Activated naive CD8-positive, alpha-beta T cell treated with anti-CD3 and anti-CD28 coated beads, Interleukin-2, amount 50 U/mL, for 16 hours (primary cell): Measurements from ENCODE around the gene PDCD5.
"Not testable (repeated sequence)": the region's sequence is repeated elsewhere in the genome, so short reads cannot be mapped to it uniquely, and the experiment has no call there.

Experiments
- DNase-seq: peaks from one replicate; pipeline ENCODE4 v3.0.0-alpha.2; 2020; ENCODE audit warnings: low read depth, low spot score

PDCD5 gene, protein sequence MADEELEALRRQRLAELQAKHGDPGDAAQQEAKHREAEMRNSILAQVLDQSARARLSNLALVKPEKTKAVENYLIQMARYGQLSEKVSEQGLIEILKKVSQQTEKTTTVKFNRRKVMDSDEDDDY

DNA sequence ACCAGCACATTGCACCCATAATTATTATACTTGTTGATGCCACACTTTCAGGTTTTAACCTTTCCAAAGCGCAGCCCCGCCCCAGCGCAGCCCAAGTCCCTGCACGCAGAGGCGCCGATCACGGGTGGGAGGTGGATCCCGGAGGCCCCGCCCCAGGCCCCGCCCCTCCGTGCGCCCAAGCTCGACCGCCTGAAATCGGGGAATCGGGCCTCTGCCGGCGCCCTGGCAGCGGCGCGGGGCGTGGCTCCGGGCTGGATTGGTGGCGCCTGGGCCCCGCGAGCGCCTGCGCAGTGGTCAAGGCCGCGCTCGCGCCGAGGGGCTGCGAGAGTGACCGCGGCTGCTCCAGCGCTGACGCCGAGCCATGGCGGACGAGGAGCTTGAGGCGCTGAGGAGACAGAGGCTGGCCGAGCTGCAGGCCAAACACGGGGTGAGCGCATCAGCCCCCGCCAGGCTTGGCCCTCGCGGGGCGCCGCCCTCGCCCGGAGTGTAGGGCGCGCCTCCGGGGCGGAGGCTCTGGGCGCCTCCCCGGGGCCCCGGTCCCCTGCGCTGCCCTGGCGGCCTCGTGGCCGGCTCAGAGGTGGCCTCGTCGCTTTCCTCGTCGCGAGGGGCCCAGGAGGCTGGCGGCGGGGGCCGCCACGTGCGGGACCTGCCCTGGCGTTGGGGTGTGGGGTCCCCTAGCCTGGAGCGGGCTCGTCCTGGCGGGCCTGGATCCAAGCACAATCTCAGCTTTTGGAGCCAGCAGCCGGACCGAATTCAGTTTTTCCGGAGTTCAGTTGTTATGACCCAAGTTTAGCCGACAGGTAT is at the start of gene PDCD5:
Gene PDCD5 (plus strand): TSS at position 290 of the 804 bp plus-strand sequence. CDS start 72 bp downstream, at position 362.
- DNase-seq = peak; percentile 96

DNA sequence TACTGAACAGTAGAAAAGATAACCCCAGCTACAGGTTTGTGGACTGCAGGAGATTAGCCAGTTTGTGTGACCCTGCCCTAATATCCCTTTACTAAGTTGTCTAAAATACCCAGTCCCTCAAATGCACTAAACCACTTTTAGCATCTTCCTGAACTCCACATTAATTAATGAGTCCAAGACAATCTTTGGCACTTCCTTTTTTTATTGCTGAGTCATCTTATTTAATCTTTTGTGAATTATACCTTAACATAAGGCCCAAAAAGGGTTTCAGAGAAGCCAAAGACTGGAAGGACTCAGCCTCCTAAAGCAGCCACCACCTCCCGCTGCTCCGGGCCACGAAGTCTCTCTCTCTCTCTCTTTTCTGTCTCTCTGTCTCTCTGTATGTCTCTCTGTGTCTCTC is 48.8 kb upstream of the PDCD5 start:
- no peak for DNase-seq

DNA sequence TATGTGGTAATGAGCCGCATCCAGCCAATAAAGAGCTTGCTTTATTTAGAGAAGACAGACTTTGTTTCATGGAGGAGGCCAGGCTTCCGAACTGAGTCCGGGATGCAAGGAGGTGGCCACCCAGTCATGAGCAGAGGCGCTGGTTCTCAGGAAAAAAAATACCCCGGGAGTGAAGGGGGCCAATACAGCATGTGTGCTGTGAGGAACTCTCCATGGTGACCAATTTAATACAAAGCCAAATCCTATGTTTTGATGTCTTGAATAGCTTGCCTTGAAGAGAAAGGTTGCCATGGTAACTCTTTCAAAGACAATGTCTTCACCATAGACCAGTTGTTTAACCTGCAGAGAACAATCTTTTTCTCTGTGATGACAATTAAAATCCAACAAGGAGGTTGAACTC is 43.4 kb upstream of the PDCD5 start:
- no peak for DNase-seq

DNA sequence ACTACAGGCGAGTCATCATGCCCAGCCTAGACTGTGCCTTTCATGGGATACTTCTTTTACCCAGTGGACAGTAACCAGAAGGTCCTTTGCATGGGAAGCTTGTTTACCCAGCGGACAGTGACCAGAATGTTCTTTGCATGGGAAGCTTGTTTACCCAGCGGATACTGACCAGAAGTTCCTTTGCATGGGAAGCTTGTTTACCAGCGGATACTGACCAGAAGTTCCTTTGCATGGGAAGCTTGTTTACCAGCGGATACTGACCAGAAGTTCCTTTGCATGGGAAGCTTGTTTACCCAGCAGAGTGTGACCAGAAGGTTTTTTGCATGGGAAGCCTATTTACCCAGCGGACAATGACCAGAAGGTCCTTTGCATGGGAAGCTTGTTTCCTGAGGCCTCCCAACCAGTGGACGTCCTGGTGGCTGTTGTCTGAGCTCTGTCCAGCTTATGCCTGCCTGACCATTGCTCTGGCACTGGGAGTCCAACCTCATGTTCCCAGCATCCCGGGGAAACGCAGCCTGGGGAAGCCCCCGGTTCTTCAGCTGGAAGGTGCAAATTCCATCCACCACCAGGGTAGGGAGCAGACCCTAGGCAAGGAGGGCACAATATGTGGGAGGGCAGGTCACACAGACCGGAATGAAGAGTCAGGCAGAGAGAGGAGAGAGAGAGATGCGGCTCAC is 41.6 kb upstream of the PDCD5 start:
- DNase-seq = no peak

DNA sequence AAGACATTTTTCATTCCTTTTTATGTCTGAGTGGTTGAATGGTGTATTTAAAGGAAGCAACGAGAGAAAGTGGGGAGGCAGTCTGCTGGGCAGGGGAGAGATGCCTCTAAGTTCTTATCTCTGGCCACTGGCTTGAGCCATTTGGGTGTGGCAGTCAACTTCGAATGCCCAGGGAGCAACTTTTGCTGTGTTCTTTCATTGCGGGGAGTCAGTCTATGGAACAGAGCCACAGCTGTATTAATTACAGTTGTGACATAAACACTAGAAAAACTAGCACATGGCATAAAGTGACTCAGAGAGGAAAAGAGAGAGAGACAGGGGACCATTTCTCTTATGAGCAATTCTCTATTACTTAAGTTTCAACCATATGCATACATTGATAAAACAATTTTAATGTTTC is 40.4 kb upstream of the PDCD5 start:
- DNase-seq = no peak

DNA sequence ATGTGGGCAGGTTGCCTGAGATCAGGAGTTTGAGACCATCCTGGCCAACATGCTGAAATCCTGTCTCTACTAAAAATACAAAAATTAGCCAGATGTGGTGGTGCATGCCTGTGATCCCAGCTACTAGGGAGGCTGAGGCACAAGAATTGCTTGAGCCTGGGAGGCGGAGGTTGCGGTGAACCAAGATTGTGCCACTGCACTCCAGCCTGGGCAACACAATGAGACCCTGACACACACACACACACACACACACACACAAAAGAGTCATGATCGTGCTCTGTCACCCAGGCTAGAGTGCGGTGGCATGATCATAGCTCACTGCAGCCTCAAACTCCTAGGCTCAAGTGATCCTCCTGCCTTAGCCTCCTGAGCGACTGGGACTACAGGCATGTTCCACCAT is 39.6 kb upstream of the PDCD5 start:
- not testable (repeated sequence) for DNase-seq

DNA sequence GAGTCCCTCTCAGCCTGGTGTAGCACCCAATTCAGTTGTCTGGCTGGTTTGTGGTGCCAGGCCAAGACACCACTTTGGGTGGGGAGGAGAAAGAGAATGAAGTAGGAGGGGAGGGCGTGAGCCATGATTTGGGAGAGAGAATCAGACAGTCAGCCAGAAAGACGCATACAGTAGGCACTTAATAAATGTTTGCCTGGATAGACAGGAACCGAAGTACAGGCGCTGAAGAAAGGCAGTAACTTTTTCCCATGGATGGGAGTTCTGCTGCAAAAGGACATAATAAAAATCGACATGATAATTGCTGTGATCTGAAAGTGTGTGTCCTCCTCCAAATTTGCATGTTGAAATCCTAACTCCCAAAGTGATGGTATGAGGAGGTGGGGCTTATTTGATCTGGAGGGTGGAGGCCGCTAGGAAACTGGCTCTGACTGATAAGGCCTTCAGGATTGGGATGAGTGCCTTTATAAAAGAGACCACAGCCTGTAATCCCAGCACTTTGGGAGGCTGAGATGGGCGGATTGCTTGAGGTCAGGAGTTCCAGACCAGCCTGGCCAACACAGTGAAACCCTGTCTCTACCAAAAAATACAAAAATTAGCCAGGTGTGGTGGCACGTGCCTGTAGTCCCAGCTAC is 38.4 kb upstream of the PDCD5 start:
- DNase-seq = no peak

DNA sequence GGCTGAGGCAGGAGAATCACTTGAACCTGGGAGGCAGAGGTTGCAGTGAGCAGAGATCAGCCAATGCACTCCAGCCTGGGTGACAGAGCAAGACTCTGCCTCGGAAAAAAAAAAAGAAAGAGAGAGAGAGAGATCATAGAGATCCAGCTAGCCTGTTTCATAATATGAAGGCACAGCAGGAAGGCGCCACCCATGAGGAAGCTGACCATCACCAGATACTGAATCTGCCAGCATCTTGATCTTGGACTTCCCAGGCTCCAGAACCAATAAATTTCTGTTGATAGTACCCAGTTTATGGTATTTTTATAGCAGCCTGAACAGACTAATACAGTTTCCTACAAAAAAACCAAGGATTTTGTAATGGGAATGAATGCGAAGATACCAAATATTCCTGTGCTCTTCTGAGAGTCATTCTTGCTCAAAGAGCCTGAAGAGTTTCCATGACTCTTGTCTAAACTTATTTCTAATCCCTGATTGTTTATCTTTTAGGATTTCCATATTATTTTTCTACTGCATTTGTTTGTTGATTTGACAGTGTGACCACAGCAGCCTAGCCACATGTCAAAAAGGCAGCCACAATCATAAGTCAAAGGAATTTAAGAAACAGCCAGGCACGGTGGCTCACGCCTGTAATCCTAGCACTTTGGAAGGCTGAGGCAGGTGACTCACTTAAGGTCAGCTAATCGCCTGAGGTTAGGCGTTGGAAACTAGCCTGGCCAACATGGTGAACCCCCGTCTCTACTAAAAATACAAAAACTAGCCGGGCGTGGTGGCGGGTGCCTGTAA is 37.7 kb upstream of the PDCD5 start:
- no peak for DNase-seq

DNA sequence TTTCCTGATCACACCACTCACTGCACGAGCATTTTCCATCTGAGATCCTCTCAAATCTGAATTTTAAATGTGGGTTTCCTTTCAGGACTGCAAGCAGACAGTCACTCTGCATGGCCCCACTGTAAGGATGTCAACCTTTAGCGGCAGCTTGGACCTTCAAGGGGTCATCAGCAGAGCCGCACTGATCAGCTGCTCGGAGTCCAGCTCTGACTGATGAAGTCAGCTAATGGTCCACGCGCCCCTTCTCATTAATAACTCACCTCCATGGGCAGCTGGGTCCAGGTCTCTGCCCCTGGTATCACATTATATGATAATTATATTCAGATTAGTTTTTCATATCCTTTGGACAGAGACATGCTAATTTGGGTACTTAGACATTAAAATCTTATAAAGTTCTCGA is 36.1 kb upstream of the PDCD5 start:
- DNase-seq = no peak

DNA sequence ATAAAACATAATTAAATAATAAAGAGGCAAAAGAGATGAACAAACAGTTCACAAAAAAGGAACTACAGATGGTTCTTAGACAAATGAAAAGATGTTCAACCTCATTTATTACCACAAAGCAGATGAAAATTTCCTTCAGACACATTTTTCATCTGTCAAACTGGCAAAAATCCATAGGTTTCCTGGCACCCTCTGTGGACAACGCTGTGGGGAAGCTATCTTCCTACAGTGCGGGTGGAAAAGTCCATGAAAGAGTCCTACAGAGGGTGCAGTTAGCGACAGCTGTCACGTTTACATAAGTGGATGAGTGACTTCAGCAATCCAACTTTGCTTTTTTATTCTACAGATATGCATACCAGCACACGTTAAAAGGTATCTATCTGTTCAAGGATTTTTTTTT is 30.3 kb upstream of the PDCD5 start:
- no peak for DNase-seq

DNA sequence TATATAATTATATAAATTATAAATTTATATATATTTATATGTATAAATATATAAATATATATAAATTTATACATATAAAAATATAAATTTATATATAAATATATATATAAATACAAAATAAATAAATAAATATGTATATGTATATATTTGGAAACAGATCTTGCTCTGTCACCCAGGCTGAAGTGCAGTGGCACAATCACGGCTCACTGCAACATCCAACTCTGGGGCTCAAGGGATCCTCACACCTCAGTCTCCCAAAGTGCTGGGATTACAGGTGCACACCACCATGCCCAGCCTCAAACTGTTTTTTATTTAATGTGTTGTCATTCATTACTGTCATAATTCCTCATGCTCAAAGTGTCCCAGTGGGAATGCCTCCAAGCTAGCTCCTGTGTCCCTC is 25.2 kb upstream of the PDCD5 start:
- no peak for DNase-seq

DNA sequence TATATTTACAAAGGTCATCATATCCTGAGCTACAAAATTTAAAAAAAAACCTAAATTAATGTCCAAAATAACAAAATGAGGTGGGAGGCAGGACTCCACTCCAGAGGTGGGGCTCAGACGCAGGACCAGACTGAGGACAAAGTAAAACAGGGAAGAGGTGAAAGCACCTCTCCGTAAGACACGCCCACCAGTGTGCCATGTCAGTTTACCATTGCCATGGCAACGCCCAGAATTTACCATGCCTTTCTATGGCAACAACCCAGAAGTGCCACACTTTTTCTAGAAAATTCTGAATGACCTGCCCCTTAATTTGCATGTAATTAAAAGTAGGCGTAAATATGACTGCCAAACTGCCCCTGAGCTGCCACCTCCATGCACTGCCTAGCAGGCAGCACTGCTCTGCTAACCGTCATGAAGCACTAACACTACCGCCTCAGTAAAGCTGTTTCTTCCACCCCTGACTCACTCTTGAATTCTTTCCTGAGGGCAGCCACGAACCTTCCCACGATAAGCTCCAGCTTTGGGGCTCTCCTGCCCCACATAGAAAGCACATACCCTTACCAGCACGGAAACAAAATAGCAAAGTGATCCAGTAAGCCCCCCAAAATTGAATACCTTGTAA is 22.3 kb upstream of the PDCD5 start:
- DNase-seq = no peak

DNA sequence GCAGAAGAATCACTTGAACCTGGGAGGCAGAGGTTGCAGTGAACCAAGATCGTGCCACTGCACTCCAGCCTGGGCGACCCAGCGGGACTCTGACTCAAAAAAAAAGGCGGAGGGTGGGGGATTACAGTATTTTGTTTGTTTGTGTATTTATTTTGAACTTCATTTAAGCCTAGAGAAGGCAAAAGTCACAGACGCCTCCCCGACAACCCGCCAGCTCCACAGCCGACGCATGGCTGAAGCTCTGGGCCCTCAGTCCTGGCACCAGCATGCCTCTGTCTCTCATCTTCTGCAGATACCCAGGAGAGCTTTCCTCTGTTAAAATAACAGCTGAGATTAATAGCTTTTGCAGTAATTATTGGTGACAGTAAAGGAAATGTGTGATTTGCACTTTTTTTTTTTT is 17.2 kb upstream of the PDCD5 start:
- no peak for DNase-seq

DNA sequence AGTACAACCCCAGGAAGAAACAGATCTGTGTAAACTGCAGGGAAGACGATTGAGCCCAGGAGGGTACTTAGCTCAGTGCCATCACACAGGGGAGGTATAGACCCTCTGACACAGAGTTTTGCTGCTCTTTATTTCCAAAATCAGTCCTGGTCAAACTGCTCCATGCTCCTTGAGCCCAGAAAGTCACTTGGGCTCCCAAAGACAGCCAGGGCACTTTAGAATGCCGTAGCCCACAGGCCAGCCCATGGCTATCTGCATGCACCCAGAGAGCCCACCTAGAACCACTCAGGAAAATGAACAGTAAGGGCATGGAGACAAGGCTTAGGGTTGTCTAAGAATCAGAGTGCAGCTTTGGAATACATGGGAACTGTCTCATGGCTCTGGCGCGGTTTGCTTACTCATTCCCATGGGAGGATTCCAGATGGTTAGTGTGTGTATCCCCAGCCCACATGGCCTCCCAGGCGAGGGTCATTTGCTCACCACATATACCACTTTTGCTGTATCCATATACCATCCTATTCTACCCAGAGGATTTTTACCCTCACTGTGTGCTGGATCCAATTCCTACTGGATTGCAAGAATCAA is 14.7 kb upstream of the PDCD5 start:
- no peak for DNase-seq

DNA sequence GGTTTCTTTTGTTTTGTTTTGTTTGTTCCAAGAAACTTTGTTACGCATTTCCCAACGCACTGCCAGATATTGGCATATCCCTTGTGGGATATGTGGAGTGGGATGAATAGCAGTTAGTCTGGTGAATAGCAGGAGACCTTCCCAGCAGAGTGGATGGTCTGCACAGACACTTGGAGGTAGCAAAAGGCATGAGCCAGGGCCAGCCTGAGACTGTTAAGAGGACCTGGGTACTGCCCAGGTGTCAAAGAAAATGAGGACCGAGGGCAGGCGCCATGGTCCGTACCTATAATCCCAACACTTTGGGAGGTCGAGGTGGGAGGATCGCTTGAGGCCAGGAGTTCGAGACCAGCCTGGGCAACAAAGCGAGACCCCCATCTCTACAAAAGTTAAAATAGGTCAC is 13.5 kb upstream of the PDCD5 start:
- DNase-seq = no peak

DNA sequence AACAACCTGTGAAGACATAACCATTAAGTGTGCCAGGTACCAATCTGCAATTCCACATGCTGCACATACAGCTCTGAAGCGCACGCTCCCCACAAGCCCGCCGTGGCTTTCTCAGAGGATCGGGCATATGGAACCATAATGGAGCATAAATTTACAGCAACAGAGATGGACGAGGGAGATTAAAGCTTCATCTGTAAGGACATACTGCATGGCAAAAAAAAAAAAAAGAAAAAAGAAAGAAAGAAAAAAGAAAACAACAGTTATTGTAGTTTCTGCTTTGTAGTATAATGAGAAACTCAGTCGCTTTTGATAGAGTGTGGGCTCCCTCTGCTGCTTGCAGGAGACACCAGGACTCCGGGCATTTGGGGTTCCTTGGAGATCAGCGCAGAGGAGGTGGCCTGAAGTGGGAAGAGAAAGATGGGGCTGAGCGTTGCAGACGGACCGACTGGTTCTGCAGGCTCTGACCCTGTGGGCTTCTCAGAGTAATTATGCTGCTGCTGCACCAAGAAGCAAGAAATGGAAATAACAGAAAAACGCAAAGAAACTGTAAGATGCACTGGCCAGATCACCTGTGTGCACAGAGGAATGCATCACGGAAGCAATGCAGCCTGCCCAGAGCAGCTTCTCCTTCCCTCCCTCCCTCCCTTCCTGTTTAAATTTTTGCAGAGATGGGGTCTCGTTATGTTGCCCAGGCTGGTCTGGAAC is 10.8 kb upstream of the PDCD5 start:
- DNase-seq = no peak

DNA sequence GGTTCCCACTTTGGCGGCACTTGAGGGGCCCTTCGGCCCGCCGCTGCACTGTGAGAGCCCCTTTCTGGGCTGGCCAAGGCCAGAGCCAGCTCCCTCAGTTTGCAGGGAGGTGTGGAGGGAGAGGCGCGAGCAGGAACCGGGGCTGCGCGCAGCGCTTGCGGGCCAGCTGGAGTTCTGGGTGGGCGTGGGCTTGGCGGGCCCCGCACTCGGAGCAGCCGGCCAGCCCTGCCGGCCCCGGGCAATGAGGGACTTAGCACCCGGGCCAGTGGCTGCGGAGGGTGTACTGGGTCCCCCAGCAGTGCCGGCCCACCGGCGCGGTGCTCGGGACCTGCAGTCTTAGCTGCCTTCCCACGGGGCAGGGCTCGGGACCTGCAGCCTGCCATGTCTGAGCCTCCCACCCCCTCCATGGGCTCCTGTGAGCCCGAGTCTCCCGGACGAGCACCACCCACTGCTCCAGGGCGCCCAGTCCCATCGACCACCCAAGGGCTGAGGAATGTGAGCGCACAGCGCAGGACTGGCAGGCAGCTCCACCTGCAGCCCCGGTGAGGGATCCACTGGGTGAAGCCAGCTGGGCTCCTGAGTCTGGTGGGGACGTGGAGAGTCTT is 9.4 kb upstream of the PDCD5 start:
- DNase-seq = not testable (repeated sequence)

DNA sequence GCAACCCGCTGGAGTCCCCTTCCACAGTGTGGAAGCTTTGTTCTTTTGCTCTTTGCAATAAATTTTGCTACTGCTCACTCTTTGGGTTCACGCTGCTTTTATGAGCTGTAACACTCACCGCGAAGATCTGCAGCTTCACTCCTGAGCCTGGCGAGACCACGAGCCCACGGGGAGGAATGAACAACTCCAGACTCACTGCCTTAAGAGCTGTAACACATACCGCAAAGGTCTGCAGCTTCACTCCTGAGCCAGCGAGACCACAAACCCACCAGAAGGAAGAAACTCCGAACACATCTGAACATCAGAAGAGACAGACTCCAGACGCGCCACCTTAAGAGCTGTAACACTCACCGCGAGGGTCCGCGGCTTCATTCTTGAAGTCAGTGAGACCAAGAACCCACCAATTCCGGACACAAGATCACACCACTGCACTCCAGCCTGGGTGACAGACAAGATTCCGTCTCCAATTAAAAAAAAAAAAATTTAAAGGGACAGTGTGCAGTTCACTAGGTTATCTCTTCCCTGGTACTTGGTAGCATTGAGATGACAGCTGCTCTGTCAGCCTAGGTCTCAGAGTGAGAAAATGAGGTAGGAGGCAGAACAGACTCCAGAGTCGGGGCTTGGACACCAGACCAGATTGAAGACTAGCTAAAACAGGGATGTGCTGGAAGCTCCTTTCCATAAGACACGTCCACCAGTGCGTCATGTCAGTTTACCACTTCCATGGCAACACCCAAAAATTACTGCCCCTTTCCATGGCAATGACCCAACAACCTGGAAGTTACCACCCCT is 8.1 kb upstream of the PDCD5 start:
- DNase-seq = not testable (repeated sequence)

DNA sequence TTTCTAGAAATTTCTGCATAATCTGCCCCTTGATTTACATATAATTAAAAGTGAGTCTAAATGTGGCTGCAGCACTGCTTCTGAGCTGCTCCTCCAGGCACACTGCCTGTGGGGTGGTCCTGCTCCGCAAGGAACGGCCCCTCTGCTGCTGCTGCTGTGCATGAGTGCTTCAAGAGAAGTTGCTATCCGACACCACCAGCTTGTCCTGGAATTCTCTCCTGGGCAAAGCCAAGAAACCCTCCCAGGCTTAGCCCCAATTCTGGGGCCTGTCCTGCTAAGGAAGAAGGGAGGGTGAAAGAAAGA is 7.5 kb upstream of the PDCD5 start:
- no peak for DNase-seq
